Iris pigment epithelial cell (primary cell): ENCODE results near the gene TMEM238.
"Not testable (repeated sequence)": the region's sequence is repeated elsewhere in the genome, so short reads cannot be mapped to it uniquely, and the experiment has no call there.

Experiments used
- DNase-seq: peaks from one replicate; pipeline ENCODE4 v3.0.0-alpha.2; 2011; ENCODE audit warnings: low read depth

TMEM238 gene

GRCh38 chr19:55401390-55401789 is 17.3 kb upstream of the TMEM238 start:
- not testable (repeated sequence) for DNase-seq

DNA sequence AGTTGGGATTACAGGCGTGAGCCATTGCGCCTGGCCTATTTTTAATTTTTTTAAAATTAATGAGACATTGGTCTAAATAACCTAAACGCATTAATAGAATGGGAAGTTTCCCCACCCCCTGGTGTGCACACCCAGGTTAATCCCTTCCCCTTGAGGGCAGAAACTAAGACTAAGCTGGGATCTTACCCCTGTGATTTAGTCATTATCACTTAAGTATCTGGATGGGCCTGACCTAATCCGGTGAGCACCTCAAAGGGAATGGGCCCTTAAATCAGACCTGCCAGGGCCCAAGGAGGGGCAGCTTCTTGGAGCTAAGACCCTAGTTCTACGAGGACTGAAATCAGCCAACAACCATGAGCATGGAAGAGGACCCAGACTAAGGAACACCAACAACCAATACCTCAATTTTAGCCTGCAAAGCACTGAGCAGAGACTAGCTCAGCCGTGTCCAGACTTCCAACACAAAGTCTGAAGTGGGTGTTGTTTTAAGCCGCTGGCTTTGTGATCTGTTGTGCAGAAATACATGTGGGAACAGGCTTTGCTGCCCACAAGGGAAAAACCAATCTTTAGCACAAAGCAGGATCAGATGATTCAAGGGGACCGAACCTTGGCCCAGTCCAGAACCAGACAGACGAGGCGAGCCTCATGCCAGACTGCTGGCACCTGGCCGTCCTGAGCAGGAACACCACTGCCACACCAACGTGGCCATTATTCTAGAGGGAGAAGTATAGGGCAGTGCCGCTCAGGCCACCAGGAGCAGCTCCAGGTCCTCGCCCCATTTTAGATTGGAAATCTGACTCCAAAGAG is 16.4 kb upstream of the TMEM238 start:
- DNase-seq, result no peak

- DNase-seq, result no peak
Observed at GRCh38 chr19:55398200-55398925, 14.3 kb upstream of the TMEM238 start.

GRCh38 chr19:55392820-55393761 is 9.0 kb upstream of the TMEM238 start:
- no peak for DNase-seq

- DNase-seq, result peak; percentile 66
Observed at GRCh38 chr19:55391702-55392615, 7.9 kb upstream of the TMEM238 start.

GRCh38 chr19:55391191-55391670 is 7.1 kb upstream of the TMEM238 start:
- DNase-seq, result no peak

DNA sequence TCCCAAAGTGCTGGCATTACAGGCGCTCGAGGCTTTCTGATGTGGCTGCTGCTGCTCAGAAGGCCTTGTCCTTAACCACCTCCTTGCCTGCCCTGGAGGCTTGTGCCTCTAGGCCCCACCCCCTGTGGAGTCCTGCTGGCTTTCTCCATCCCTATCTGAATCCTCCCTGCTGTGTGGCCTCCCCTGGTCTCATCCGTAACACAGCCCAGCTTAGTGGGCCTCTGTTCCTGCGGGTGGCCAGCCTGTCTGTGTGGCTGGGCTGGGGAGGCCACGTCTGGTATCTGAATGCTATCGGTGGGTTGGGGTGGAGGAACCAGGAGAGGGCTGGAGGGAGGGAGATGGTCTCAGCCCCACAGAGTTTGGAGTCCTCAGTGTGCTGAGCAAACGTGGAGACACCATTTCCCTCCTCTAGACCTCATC is 6.4 kb upstream of the TMEM238 start:
- no peak for DNase-seq

DNA sequence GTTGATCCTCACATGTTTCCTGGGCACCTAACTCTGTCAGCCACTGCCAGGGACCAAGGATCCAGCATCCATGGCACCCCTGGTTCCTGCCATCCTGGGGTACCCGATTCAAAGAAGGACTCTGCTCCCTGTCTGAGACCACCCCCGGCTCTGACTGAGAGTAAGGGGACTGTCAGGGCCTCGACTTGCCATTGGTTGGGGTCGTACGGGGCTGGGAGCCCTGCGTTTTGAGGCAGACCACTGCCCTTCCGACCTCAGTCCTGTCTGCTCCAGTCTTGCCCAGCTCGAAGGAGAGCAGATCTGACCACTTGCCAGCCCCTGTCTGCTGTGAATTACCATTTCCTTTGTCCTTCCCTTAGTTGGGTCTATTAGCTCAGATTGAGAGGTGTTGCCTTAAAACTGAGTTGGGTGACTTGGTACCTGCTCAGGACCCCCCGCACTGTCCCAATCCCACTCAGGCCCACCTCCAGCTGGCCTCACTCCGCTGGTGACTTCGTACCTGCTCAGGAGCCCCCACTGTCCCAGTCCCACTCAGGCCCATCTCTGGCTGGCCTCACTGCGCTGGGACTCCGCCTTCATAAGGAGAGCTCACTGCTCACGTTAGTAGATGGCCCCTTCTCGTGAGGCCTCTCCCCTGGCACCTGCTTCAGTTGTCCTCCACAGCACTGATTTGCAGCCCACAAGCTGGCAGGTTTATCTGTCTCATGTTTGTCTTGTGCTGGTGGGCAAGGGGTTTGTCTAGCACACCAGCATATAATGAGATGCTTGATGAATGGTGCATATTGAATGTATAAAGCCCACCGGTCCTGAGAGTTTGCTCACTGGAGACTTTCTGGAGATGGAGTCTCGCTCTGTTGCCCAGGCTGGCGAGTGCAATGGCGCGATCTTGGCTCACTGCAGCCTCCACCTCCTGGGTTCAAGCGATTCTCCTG is 5.6 kb upstream of the TMEM238 start:
- DNase-seq, result no peak

DNA sequence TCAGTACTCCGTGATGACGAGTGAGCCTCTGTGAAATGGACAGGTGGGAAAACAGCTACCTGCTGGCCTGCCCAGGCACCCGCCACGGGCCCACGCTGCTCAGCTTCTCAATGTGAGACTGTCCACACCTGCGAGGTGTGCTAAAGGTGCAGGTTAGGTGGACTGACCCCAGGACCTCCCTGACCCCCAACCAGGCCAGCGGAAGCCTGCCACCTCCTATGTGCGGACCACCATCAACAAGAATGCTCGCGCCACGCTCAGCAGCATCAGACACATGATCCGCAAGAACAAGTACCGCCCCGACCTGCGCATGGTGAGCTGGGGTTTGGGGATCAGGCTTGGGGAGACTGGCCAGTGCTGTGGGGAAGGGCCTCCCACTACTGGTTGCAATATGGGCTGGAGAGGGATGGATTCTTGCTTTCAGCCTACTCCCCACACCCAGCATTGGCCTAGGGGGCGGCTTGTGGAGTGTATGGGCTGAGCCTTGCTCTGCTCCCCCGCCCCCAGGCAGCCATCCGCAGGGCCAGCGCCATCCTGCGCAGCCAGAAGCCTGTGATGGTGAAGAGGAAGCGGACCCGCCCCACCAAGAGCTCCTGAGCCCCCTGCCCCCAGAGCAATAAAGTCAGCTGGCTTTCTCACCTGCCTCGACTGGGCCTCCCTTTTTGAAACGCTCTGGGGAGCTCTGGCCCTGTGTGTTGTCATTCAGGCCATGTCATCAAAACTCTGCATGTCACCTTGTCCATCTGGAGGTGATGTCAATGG is 3.8 kb upstream of the TMEM238 start:
- no peak for DNase-seq

GRCh38 chr19:55386493-55386971 is 2.4 kb upstream of the TMEM238 start:
- DNase-seq, result no peak

DNA sequence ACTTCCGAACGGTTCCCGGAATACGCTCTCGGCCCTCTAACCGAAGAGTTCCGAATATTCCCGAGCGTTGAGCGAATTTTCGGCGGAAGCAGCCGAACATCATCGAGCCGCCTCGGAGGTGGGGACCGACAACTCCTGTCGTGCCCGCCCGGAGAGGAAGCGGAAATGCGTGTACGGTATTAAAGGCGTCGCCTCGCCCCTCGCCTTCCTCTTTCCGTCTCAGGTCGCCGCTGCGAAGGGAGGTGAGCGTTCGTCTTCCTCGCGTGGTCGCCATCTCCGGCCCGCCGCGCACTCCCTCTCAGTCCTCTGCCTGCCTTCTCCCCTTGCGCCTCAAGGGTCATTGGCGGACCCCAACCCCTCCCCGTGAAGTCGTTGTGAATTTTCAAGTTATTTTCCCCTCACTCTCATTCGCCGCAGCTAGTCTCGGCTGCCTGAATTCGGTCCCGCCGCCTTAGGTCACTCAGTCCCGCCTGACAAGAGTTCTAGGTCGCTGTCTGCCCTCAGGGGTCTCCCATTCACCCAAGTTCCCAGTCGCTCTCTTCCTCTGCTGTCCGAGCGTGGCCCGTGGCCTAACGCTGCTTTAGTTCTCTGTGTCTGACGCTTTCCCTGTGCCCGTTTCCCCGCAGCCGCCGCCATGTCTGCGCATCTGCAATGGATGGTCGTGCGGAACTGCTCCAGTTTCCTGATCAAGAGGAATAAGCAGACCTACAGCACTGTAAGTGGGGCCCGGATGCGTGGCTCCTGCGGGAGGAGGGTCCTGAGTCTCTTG is 1.8 kb upstream of the TMEM238 start, which contains the start of gene RPL28:
Gene RPL28, plus strand, starts transcription at position 209 of the 769 bp plus-strand sequence. Its CDS starts 426 bp downstream, at position 635.
- DNase-seq, result peak; percentile 97

DNA sequence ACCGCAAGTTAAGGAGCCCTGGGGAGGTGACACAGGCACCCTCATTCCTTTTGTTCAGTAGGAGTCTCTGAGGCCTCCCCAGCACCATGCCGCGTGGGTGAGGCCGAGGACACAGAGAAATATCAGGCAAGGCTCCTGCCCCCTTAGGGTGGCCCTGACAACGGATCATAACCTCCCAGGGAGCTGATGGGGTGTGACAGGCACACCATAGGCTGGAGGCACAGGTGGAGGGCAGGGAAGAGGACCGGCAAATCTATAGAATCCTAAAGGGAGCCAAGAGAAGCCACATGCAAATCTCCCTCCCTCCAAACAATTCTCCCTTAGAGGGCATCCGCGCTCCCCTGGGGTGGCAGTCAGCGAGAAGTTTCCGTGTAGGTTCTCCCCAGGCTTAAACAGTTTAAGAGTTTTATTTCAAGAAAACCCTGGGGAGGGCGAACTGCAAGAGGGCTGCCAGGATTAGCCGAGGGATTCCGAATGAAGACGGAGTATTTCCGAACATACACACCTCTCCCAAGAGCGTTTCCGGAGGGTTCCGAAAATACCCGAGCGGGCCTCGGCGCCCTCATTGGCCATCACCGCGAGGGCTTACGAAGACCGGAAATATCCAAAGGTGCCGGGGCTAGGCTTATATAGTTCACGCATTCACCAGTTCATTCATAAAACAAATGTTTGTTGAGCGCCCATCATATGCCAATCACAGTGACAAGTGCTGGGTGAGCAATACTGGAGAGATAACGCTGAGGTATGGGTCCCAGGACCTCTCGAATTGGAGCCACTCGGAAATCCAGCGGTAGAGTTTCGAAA is 1.0 kb upstream of the TMEM238 start:
- DNase-seq, result peak; percentile 96

- DNase-seq, result peak; percentile 81
Observed at GRCh38 chr19:55383279-55384130, 587 bp downstream of the TMEM238 start.

GRCh38 chr19:55382522-55383054 is 1.5 kb downstream of the TMEM238 start:
- DNase-seq, result no peak

DNA sequence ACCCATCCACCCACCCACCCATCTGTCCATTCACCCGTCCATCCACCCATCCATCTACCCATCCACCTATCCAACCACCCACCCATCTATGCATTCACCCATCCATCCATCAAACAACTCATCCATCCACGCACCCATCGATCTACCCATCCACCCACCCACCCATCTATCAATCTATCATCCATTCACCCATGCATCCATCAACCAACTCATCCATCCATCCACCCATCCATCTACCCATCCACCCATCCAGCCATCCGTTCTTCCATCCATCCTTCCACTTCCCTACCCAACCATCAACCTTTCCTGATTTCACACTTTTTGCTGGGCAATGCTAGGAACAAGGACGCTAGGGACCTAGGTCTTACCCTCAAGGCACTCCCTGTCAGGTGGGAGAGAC is 2.1 kb downstream of the TMEM238 start:
- no peak for DNase-seq

- no peak for DNase-seq
Observed at GRCh38 chr19:55379174-55379573, 4.9 kb downstream of the TMEM238 start.
